GM12878 (cell line): ENCODE data around the gene MOCOS. TPM values are rescaled to one million over a fixed set of nuclear protein-coding genes. Genes with fewer than 3 reads are reported as not detected.

Source experiments
- ATAC-seq: fragments of 200-7000 bp; cut with Tn5 transposase; 3 replicates; pipeline ENCODE4 v1.9.1; 2020; ENCODE audit warnings: mild to moderate bottlenecking, moderate library complexity
- BruUV-seq: library from RNA; stranded (reverse); fragments of 400-500 nt; replicated peaks from 2 replicates; lab custom pipeline; 2021; lab: Mats Ljungman, UMichigan
- CTCF ChIA-PET: fragments of 300-600 bp; sonication (Branson Sonifier 250); formaldehyde crosslinking; extraction: SDS; loops from one replicate; lab custom pipeline; 2021; ENCODE audit warnings: inconsistent platforms; lab: Yijun Ruan, JAX
- POLR2A ChIA-PET: fragments of 350-600 bp; formaldehyde crosslinking; extraction: SDS; loops from one replicate; lab custom pipeline; 2021; ENCODE audit warnings: inconsistent platforms; lab: Charles Lee
- RAD21 ChIA-PET: fragments of 300-600 bp; sonication (Branson Sonifier 250); formaldehyde crosslinking; loops from one replicate; lab custom pipeline; 2023; ENCODE audit warnings: antibody characterized with exemption; ENCODE audit not compliant: unreplicated experiment; lab: Charles Lee
- SMC1A ChIA-PET: fragments of 300-600 bp; sonication (Branson Sonifier 250); formaldehyde crosslinking; loops from one replicate; lab custom pipeline; 2023; ENCODE audit not compliant: unreplicated experiment, uncharacterized antibody; lab: Charles Lee
- DNase-seq: peaks from one replicate; pipeline ENCODE4 v3.0.0-alpha.2; 2011; ENCODE audit warnings: low read depth, low spot score
- FAIRE-seq: peaks from 3 replicates; lab custom pipeline; 2011; peaks lifted over from hg19 to GRCh38; lab: Jason Lieb, UNC
- H2AFZ ChIP-seq: 2 replicates; pipeline ENCODE4 v1.6.0; 2011; ENCODE audit warnings: low read depth, low read length, control low read depth; ENCODE audit not compliant: control insufficient read depth
- H3K27ac ChIP-seq: 2 replicates; pipeline ENCODE4 v1.5.1; 2011; ENCODE audit warnings: control low read depth; ENCODE audit not compliant: control insufficient read depth, insufficient read depth
- H3K27me3 ChIP-seq, 2 experiments: replicated peaks in 1 of 2; 2 replicates each; pipeline versions ENCODE4 v1.6.0 to v1.6.1; 2011; ENCODE audit warnings: low read length in 1 of 2; ENCODE audit not compliant: control insufficient read depth in 2 of 2, insufficient read depth in 2 of 2
- H3K36me3 ChIP-seq, 2 experiments: 2 replicates each; pipeline ENCODE4 v1.5.1; 2011; ENCODE audit warnings: low read length in 1 of 2; ENCODE audit not compliant: control insufficient read depth in 2 of 2, insufficient read depth in 2 of 2
- H3K4me1 ChIP-seq: 2 replicates; pipeline ENCODE4 v1.6.1; 2011; ENCODE audit warnings: mild to moderate bottlenecking, low read length, moderate library complexity, mixed read lengths; ENCODE audit not compliant: control insufficient read depth, insufficient read depth
- H3K4me2 ChIP-seq: 2 replicates; pipeline ENCODE4 v1.6.0; 2011; ENCODE audit warnings: control low read depth; ENCODE audit not compliant: control insufficient read depth, insufficient read depth
- H3K4me3 ChIP-seq: fragments of 200-600 bp; sonication (generic); 2 replicates; pipeline ENCODE4 v1.5.1; 2016
- H3K79me2 ChIP-seq: 2 replicates; pipeline ENCODE4 v1.6.0; 2011; ENCODE audit warnings: low read length; ENCODE audit not compliant: control insufficient read depth, insufficient read depth
- H3K9ac ChIP-seq: 2 replicates; pipeline ENCODE4 v1.8.0; 2011; ENCODE audit warnings: low read length, control low read depth, mixed read lengths; ENCODE audit not compliant: control insufficient read depth, insufficient read depth
- H3K9me3 ChIP-seq: replicated peaks from 3 replicates; pipeline ENCODE4 v1.5.1; 2011; ENCODE audit warnings: mild to moderate bottlenecking, low read length; ENCODE audit not compliant: control insufficient read depth, insufficient read depth
- H4K20me1 ChIP-seq: 2 replicates; pipeline ENCODE4 v1.6.0; 2011; ENCODE audit not compliant: control insufficient read depth, insufficient read depth
- BCL11A ChIP-seq: IDR thresholded peaks from 2 replicates; pipeline ENCODE4 v1.6.1; 2011; ENCODE audit warnings: low read depth, low read length
- CEBPB ChIP-seq, 2 experiments: fragments of 150-350 bp in 1 of 2; IDR thresholded peaks; 2 replicates each; pipeline ENCODE4 v1.6.1; 2012 to 2014; ENCODE audit warnings: low read depth in 2 of 2, low read length in 2 of 2, borderline replicate concordance in 1 of 2, inconsistent platforms in 1 of 2
- CREM ChIP-seq: IDR thresholded peaks from 2 replicates; pipeline ENCODE4 v1.6.1; 2014; ENCODE audit warnings: antibody characterized with exemption, low read depth
- DPF2 ChIP-seq: fragments of 450-650 bp; IDR thresholded peaks from 2 replicates; pipeline ENCODE4 v1.6.1; 2017; ENCODE audit warnings: mild to moderate bottlenecking
- FOXK2 ChIP-seq: fragments of 450-650 bp; IDR thresholded peaks from 2 replicates; pipeline ENCODE4 v1.6.1; 2017; ENCODE audit warnings: mild to moderate bottlenecking, moderate library complexity
- HDGF ChIP-seq: fragments of 450-650 bp; IDR thresholded peaks from 2 replicates; pipeline ENCODE4 v1.6.1; 2016; ENCODE audit warnings: antibody characterized with exemption
- IKZF1 ChIP-seq: fragments of 450-650 bp; conservative IDR thresholded peaks from 2 replicates; pipeline ENCODE4 v1.6.1; 2017; ENCODE audit warnings: antibody characterized with exemption, mild to moderate bottlenecking
- IKZF2 ChIP-seq, 2 experiments: fragments of 450-650 bp; IDR thresholded peaks; 2 replicates each; pipeline ENCODE4 v1.6.1; 2017; ENCODE audit warnings: mild to moderate bottlenecking in 2 of 2, moderate library complexity in 2 of 2
- IRF4 ChIP-seq: IDR thresholded peaks from 2 replicates; pipeline ENCODE4 v1.6.1; 2011; ENCODE audit warnings: low read depth, low read length
- NFIC ChIP-seq: IDR thresholded peaks from 2 replicates; pipeline ENCODE4 v1.6.1; 2012; ENCODE audit warnings: low read depth, mild to moderate bottlenecking, inconsistent platforms, low read length, moderate library complexity
- PML ChIP-seq: IDR thresholded peaks from 2 replicates; pipeline ENCODE4 v1.6.1; 2012; ENCODE audit warnings: low read length, inconsistent platforms
- RBBP5 ChIP-seq: fragments of 200-600 bp; sonication (generic); conservative IDR thresholded peaks from 2 replicates; pipeline ENCODE4 v1.6.1; 2016
- RUNX3 ChIP-seq: IDR thresholded peaks from 2 replicates; pipeline ENCODE4 v1.6.1; 2012; ENCODE audit warnings: low read length, inconsistent platforms
- TCF7 ChIP-seq: IDR thresholded peaks from 2 replicates; pipeline ENCODE4 v1.6.1; 2014; ENCODE audit warnings: antibody characterized with exemption, borderline replicate concordance
- YBX1 ChIP-seq: fragments of 450-650 bp; IDR thresholded peaks from 2 replicates; pipeline ENCODE4 v1.6.1; 2016; ENCODE audit warnings: antibody characterized with exemption
- ZBED1 ChIP-seq: IDR thresholded peaks from 2 replicates; pipeline ENCODE4 v1.6.1; 2016; ENCODE audit warnings: borderline replicate concordance
- ZNF207 ChIP-seq: fragments of 450-650 bp; IDR thresholded peaks from 2 replicates; pipeline ENCODE4 v1.6.1; 2014; ENCODE audit warnings: antibody characterized with exemption, mild to moderate bottlenecking, borderline replicate concordance
- WGBS: methylation state at CpG from one replicate; pipeline ENCODE4 v1.1.6; 2016; ENCODE audit warnings: low lambda C conversion rate; ENCODE audit not compliant: insufficient replicate concordance, insufficient coverage; ENCODE audit errors: missing lambda C conversion rate; 5-methylcytosine and 5-hydroxymethylcytosine counted together
- in situ Hi-C: fragments of 300-500 bp; cut with MboI; formaldehyde crosslinking; loops from 9 replicates; pipeline ENCODE4 v1.14.3; 2018; ENCODE audit warnings: mixed read lengths
- intact Hi-C: fragments of 100-400 bp; cut with micrococcal nuclease; formaldehyde crosslinking; loops from one replicate; pipeline ENCODE4 v1.14.2; 2022; ENCODE audit not compliant: unreplicated experiment
- polyA plus RNA-seq, 11 experiments: library from polyadenylated mRNA; depleted of rRNA in 4 of 11; unstranded in 6 of 11; stranded (reverse) in 5 of 11; fragments of >200 nt; fragmentation: Nextera tagmentation in 4 of 11; fragmentation: Illumina TruSeq in 1 of 11; extraction: Ambion mirVana in 4 of 11; extraction: Trizol in 1 of 11; gene quantifications; 1 replicate in 1 of 11; 2 replicates in 10 of 11; pipeline versions ENCODE4 v1.2.1 to v1.2.3, GENCODE V29; 2011 to 2016; ENCODE audit warnings: inconsistent platforms in 2 of 11, missing spikeins in 2 of 11, low read depth in 1 of 11
- total RNA-seq, 4 experiments: library from RNA; depleted of rRNA in 3 of 4; stranded (reverse); fragments of >200 nt in 3 of 4; fragmentation: Illumina TruSeq in 1 of 4; extraction: Trizol in 1 of 4; gene quantifications; 2 replicates each; pipeline versions ENCODE4 v1.2.1 to v1.2.3, GENCODE V29; 2013 to 2021
- TF ChIP-seq, protein P1 (sequence below): IDR thresholded peaks from 2 replicates; pipeline ENCODE4 v1.6.1; 2012; ENCODE audit warnings: mild to moderate bottlenecking, low read depth, low read length
- TF ChIP-seq, protein P2 (sequence below): fragments of 450-650 bp; IDR thresholded peaks from 2 replicates; pipeline ENCODE4 v1.6.1; 2016; ENCODE audit warnings: mild to moderate bottlenecking
- TF ChIP-seq, protein P3 (sequence below): IDR thresholded peaks from 2 replicates; pipeline ENCODE4 v1.6.1; 2011; ENCODE audit warnings: mild to moderate bottlenecking, low read depth, low read length, moderate library complexity; ENCODE audit not compliant: insufficient replicate concordance

Gene MOCOS
- total and polyA plus RNA-seq, 10 of the 15 experiments (the other 5 are each of a cell fraction or from before 2014, with no cell fraction given), result 0.16 to 0.56 (median 0.33) TPM

DNA sequence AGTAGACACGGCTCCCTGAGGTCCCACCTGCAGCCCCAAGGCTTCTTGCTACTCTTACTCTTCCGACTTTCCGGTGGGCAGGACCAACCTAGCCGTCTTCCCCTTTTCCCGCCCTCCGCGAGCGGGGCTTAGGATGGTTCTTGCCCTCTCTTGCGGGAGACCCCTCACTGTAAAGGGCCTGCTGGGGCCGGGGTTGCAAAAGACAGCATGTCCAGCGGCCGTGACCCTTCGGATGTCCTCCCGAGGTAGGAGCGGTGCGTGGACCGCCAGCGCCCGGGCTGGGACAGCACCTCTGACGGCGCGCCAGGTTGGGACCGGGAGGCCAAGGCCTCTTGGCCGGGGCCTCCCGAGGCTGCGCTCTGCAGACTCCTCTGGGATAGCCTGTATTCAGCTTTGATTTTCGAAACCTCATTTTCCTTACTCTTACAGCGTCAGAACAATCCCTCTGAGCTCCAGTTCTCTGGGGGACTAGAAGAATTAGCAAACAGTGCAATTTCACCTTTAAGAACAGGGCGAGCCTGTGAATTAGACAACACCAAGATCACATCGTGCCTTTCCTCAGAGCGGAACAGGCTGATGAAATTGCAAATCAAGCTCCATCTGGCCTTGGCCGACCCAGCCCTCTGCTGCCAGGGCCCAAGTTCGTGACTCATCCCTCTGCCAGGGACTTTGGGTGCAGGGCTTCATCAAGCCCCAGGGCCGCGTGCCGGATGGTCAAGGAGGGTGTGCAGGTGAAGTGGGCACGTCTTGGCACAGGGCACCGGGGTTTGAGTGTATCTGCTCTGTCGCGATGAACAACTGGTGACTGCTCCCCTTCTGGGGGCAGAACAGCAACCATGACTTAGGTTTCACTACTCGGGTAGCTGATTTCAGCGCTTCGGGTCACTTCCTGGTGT, 777 bp downstream of the MOCOS start:
- CTCF ChIA-PET, result interaction anchor here (1.1 to 2.1 kb wide), 4 partner anchors 29 to 170 kb away, joined by 4 to 6 read pairs (median 4); no protein-coding TSS in a partner anchor

More for the DNA sequence above, 777 bp downstream of the MOCOS start:
- SMC1A ChIA-PET, result interaction anchor here (0.9 to 1.4 kb wide), 4 partner anchors 15 to 113 kb away, joined by 3 read pairs; no protein-coding TSS in a partner anchor
- in situ Hi-C loops, result no loop called here
- ATAC-seq (peak; percentile 20), DNase-seq (no peak), FAIRE-seq (no peak)
- intact Hi-C loops, result no loop called here
- H3K4me3 ChIP-seq, result peak overlapping the region; percentile 90
- no peaks in the 10 kb centered on the region for H3K9me3 ChIP-seq
- no peaks in the 10 kb centered on the region for H3K79me2 ChIP-seq
- H3K4me2 ChIP-seq, result peak overlapping the region; percentile 80
- peak overlapping the region; percentile 31 for H2AFZ ChIP-seq
- H4K20me1 ChIP-seq, result no peaks in the 10 kb centered on the region
- RAD21 ChIA-PET, result no interaction called here
- POLR2A ChIA-PET, result no interaction called here
- no peak overlapping the region for H3K27ac ChIP-seq
- TF ChIP-seq BCL11A, result no peak
- no peak for TF ChIP-seq FOXK2
- TF ChIP-seq, protein P1, sequence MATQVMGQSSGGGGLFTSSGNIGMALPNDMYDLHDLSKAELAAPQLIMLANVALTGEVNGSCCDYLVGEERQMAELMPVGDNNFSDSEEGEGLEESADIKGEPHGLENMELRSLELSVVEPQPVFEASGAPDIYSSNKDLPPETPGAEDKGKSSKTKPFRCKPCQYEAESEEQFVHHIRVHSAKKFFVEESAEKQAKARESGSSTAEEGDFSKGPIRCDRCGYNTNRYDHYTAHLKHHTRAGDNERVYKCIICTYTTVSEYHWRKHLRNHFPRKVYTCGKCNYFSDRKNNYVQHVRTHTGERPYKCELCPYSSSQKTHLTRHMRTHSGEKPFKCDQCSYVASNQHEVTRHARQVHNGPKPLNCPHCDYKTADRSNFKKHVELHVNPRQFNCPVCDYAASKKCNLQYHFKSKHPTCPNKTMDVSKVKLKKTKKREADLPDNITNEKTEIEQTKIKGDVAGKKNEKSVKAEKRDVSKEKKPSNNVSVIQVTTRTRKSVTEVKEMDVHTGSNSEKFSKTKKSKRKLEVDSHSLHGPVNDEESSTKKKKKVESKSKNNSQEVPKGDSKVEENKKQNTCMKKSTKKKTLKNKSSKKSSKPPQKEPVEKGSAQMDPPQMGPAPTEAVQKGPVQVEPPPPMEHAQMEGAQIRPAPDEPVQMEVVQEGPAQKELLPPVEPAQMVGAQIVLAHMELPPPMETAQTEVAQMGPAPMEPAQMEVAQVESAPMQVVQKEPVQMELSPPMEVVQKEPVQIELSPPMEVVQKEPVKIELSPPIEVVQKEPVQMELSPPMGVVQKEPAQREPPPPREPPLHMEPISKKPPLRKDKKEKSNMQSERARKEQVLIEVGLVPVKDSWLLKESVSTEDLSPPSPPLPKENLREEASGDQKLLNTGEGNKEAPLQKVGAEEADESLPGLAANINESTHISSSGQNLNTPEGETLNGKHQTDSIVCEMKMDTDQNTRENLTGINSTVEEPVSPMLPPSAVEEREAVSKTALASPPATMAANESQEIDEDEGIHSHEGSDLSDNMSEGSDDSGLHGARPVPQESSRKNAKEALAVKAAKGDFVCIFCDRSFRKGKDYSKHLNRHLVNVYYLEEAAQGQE, result no peak
- TF ChIP-seq, protein P2, sequence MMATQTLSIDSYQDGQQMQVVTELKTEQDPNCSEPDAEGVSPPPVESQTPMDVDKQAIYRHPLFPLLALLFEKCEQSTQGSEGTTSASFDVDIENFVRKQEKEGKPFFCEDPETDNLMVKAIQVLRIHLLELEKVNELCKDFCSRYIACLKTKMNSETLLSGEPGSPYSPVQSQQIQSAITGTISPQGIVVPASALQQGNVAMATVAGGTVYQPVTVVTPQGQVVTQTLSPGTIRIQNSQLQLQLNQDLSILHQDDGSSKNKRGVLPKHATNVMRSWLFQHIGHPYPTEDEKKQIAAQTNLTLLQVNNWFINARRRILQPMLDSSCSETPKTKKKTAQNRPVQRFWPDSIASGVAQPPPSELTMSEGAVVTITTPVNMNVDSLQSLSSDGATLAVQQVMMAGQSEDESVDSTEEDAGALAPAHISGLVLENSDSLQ, result no peak
- TF ChIP-seq ZNF207, result no peak
- no peak for TF ChIP-seq HDGF
- no peak for TF ChIP-seq DPF2
- no peak for TF ChIP-seq NFIC
- TF ChIP-seq RBBP5, result no peak
- TF ChIP-seq PML, result no peak
- TF ChIP-seq, protein P3, sequence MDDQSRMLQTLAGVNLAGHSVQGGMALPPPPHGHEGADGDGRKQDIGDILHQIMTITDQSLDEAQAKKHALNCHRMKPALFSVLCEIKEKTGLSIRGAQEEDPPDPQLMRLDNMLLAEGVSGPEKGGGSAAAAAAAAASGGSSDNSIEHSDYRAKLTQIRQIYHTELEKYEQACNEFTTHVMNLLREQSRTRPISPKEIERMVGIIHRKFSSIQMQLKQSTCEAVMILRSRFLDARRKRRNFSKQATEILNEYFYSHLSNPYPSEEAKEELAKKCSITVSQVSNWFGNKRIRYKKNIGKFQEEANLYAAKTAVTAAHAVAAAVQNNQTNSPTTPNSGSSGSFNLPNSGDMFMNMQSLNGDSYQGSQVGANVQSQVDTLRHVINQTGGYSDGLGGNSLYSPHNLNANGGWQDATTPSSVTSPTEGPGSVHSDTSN, result no peak
- no peak for TF ChIP-seq TCF7
- TF ChIP-seq IRF4, result no peak
- TF ChIP-seq ZBED1, result no peak
- TF ChIP-seq RUNX3, result no peak
- no peak for TF ChIP-seq IKZF2 (IDR thresholded peaks at IDR 0.05)
- TF ChIP-seq CREM, result no peak
- TF ChIP-seq YBX1, result no peak
- TF ChIP-seq CEBPB (IDR thresholded peaks at IDR 0.05; ENCODE audit: borderline replicate concordance in 1 of 2, low read depth in 2 of 2, low read length in 2 of 2), result no peak
- no peak for TF ChIP-seq IKZF1
- H3K36me3 ChIP-seq, result no peaks in the 10 kb centered on the region
- no TSS peak for BruUV-seq
- no peaks in the 10 kb centered on the region for H3K27me3 ChIP-seq
- H3K4me1 ChIP-seq, result peaks cover 9% of the 10 kb centered on the region; the same call in 1 of the 2 replicates
- 60% methylated on average over 42 of the region's 43 CpGs for WGBS
- H3K9ac ChIP-seq, result no peak overlapping the region
